Left renal cortex interstitium (tissue), 4 donors: ENCODE results near the gene TIMM44. TPM values are rescaled to one million over a fixed set of nuclear protein-coding genes. Genes with fewer than 3 reads are reported as not detected.
"Not testable (repeated sequence)": the region's sequence is repeated elsewhere in the genome, so short reads cannot be mapped to it uniquely, and the experiment has no call there.

Experiments used
- DNase-seq, 4 donors: peaks; one replicate each; pipeline ENCODE4 v3.0.0-alpha.2; 2013; ENCODE audit warnings: low read depth in 4 of 4, low spot score in 2 of 4, missing footprints in 1 of 4
- polyA plus RNA-seq, 4 donors: library from polyadenylated mRNA; unstranded; fragments of 120-200 nt; gene quantifications; one replicate each; pipeline ENCODE4 v1.2.1, GENCODE V29; 2013; ENCODE audit not compliant: insufficient read length in 4 of 4

The TIMM44 gene
- polyA plus RNA-seq, 4 donors = 39.2 to 62.5 (median 52.1) TPM

GRCh38 chr19:7904074-7905020, 39.1 kb downstream of the TIMM44 start:
- no peak for DNase-seq

- DNase-seq = peak; percentile 97 to 100 (median 99)
Measured at GRCh38 chr19:7903244-7904073, 40.0 kb downstream of the TIMM44 start, which contains the start of gene MAP2K7. MAP2K7 (plus strand) TSS chr19:7903877; CDS start chr19:7903945, 68 bp downstream.

- no peak for DNase-seq
Measured at GRCh38 chr19:7902796-7903243, 40.6 kb downstream of the TIMM44 start.

GRCh38 chr19:7901337-7901736, 42.1 kb downstream of the TIMM44 start:
- no peak for DNase-seq

GRCh38 chr19:7900931-7901330, 42.5 kb downstream of the TIMM44 start:
- DNase-seq = no peak

GRCh38 chr19:7900401-7900870, 43.0 kb downstream of the TIMM44 start:
- DNase-seq = no peak

- DNase-seq = no peak
Measured at GRCh38 chr19:7899751-7900378, 43.6 kb downstream of the TIMM44 start.

GRCh38 chr19:7898967-7899366, 44.5 kb downstream of the TIMM44 start:
- no peak for DNase-seq

- DNase-seq = no peak
Measured at GRCh38 chr19:7897292-7897691, 46.2 kb downstream of the TIMM44 start.

GRCh38 chr19:7895565-7895964, 47.9 kb downstream of the TIMM44 start:
- DNase-seq = no peak

GRCh38 chr19:7894612-7895309, 48.7 kb downstream of the TIMM44 start:
- no peak for DNase-seq

GRCh38 chr19:7893362-7894101, 49.9 kb downstream of the TIMM44 start:
- DNase-seq = not testable (repeated sequence)

- DNase-seq = no peak
Measured at GRCh38 chr19:7888826-7889217, 54.6 kb downstream of the TIMM44 start.

GRCh38 chr19:7888145-7888825, 55.2 kb downstream of the TIMM44 start, which contains the start of gene LRRC8E:
LRRC8E (plus strand) TSS chr19:7888510; CDS start chr19:7895604, 7,094 bp downstream.
- no peak for DNase-seq

- DNase-seq = no peak
Measured at GRCh38 chr19:7887408-7888144, 55.9 kb downstream of the TIMM44 start.

GRCh38 chr19:7885818-7886217, 57.6 kb downstream of the TIMM44 start:
- no peak for DNase-seq

GRCh38 chr19:7883796-7884570, 59.5 kb downstream of the TIMM44 start:
- no peak for DNase-seq
